HepG2 (cell line): ENCODE measurements around the gene LYPLA2. TPM values are rescaled to one million over a fixed set of nuclear protein-coding genes. Genes with fewer than 3 reads are reported as not detected.

Experiments
- ATF5 ChIP-seq: sonication (generic); formaldehyde crosslinking; IDR thresholded peaks from 2 replicates; pipeline ENCODE4 v1.4.0; 2020; ENCODE audit warnings: mild to moderate bottlenecking, low read depth, missing genetic modification reagents
- ATF6 ChIP-seq: sonication (generic); formaldehyde crosslinking; conservative IDR thresholded peaks from 2 replicates; pipeline ENCODE4 v1.4.0; 2020; ENCODE audit warnings: missing genetic modification reagents
- DR1 ChIP-seq: sonication (generic); formaldehyde crosslinking; IDR thresholded peaks from 2 replicates; pipeline ENCODE4 v1.8.0; 2021; ENCODE audit warnings: mild to moderate bottlenecking, missing genetic modification reagents, inconsistent platforms
- FOXA1 ChIP-seq, 2 experiments: fragments of 450-650 bp in 1 of 2; sonication (generic) in 1 of 2; formaldehyde crosslinking in 1 of 2; IDR thresholded peaks; 2 replicates each; pipeline versions ENCODE4 v1.4.0 to v1.6.1; 2016 to 2020; ENCODE audit warnings: missing genetic modification reagents in 1 of 2
- HDAC1 ChIP-seq: sonication (generic); formaldehyde crosslinking; IDR thresholded peaks from 2 replicates; pipeline ENCODE4 v1.5.1; 2020; ENCODE audit warnings: mild to moderate bottlenecking, missing genetic modification reagents
- ONECUT2 ChIP-seq: sonication (generic); formaldehyde crosslinking; IDR thresholded peaks from 2 replicates; pipeline ENCODE4 v1.4.0; 2020; ENCODE audit warnings: missing genetic modification reagents
- PAX8 ChIP-seq: sonication (generic); formaldehyde crosslinking; IDR thresholded peaks from 2 replicates; pipeline ENCODE4 v1.8.0; 2022; ENCODE audit warnings: mild to moderate bottlenecking, missing genetic modification reagents, borderline replicate concordance
- POLR2AphosphoS5 ChIP-seq: IDR thresholded peaks from 2 replicates; pipeline ENCODE4 v1.6.1; 2012; ENCODE audit warnings: low read depth, low read length
- PRDM15 ChIP-seq: sonication (generic); formaldehyde crosslinking; IDR thresholded peaks from 2 replicates; pipeline ENCODE4 v1.4.0; 2020; ENCODE audit warnings: missing genetic modification reagents
- PRMT3 ChIP-seq: sonication (generic); formaldehyde crosslinking; IDR thresholded peaks from 2 replicates; pipeline ENCODE4 v1.8.1; 2022; ENCODE audit warnings: low read depth, mild to moderate bottlenecking, moderate library complexity, missing genetic modification reagents, borderline replicate concordance
- SMYD3 ChIP-seq: sonication (generic); formaldehyde crosslinking; IDR thresholded peaks from 2 replicates; pipeline ENCODE4 v1.8.1; 2023; ENCODE audit warnings: mild to moderate bottlenecking, missing genetic modification reagents
- SP4 ChIP-seq: sonication (generic); formaldehyde crosslinking; IDR thresholded peaks from 2 replicates; pipeline ENCODE4 v1.8.1; 2023; ENCODE audit warnings: mild to moderate bottlenecking, missing genetic modification reagents
- SYNCRIP ChIP-seq: fragments of 200-400 bp; formaldehyde crosslinking; IDR thresholded peaks from 2 replicates; pipeline ENCODE4 v1.6.1; 2018; ENCODE audit warnings: mild to moderate bottlenecking, low read depth, low read length; ENCODE audit not compliant: insufficient read depth
- TAF15 ChIP-seq: fragments of 200-400 bp; formaldehyde crosslinking; IDR thresholded peaks from one replicate; pipeline ENCODE4 v1.6.1; 2018; ENCODE audit warnings: mild to moderate bottlenecking, low read depth, low read length; ENCODE audit not compliant: poor library complexity, severe bottlenecking
- TOPORS ChIP-seq: sonication (generic); formaldehyde crosslinking; IDR thresholded peaks from 2 replicates; pipeline ENCODE4 v1.8.0; 2023; ENCODE audit warnings: mild to moderate bottlenecking, missing genetic modification reagents
- ZMYM3 ChIP-seq: sonication (generic); formaldehyde crosslinking; IDR thresholded peaks from 2 replicates; pipeline ENCODE4 v1.5.1; 2020; ENCODE audit warnings: mild to moderate bottlenecking, missing genetic modification reagents
- ZNF224 ChIP-seq: sonication (generic); formaldehyde crosslinking; IDR thresholded peaks from 2 replicates; pipeline ENCODE4 v1.5.0; 2020; ENCODE audit warnings: mild to moderate bottlenecking, missing genetic modification reagents
- ZNF260 ChIP-seq: sonication (generic); formaldehyde crosslinking; IDR thresholded peaks from 2 replicates; pipeline ENCODE4 v1.4.0; 2020; ENCODE audit warnings: missing genetic modification reagents, low read depth, mild to moderate bottlenecking, borderline replicate concordance
- ZNF3 ChIP-seq: IDR thresholded peaks from 2 replicates; pipeline ENCODE4 v1.7.0; 2017; ENCODE audit warnings: inconsistent platforms
- ZNF432 ChIP-seq: sonication (generic); formaldehyde crosslinking; IDR thresholded peaks from 2 replicates; pipeline ENCODE4 v1.5.0; 2020; ENCODE audit warnings: missing genetic modification reagents, mild to moderate bottlenecking, borderline replicate concordance
- ZNF598 ChIP-seq: sonication (generic); formaldehyde crosslinking; IDR thresholded peaks from 2 replicates; pipeline ENCODE4 v1.5.1; 2020; ENCODE audit warnings: mild to moderate bottlenecking, missing genetic modification reagents, borderline replicate concordance
- ZNF644 ChIP-seq: IDR thresholded peaks from 2 replicates; pipeline ENCODE4 v1.6.1; 2016; ENCODE audit warnings: low read depth
- ZNF746 ChIP-seq: sonication (generic); formaldehyde crosslinking; IDR thresholded peaks from 2 replicates; pipeline ENCODE4 v1.8.0; 2022; ENCODE audit warnings: mild to moderate bottlenecking, missing genetic modification reagents
- ZNF775 ChIP-seq: sonication (generic); formaldehyde crosslinking; IDR thresholded peaks from 2 replicates; pipeline ENCODE4 v1.4.0; 2020; ENCODE audit warnings: missing genetic modification reagents, mild to moderate bottlenecking, moderate library complexity, borderline replicate concordance
- ZNF841 ChIP-seq: sonication (generic); formaldehyde crosslinking; IDR thresholded peaks from 2 replicates; pipeline ENCODE4 v1.8.1; 2023; ENCODE audit warnings: missing genetic modification reagents, borderline replicate concordance
- ZSCAN25 ChIP-seq: sonication (generic); formaldehyde crosslinking; IDR thresholded peaks from 2 replicates; pipeline ENCODE4 v1.8.0; 2022; ENCODE audit warnings: mild to moderate bottlenecking, missing genetic modification reagents
- polyA plus RNA-seq, 8 experiments: library from polyadenylated mRNA; depleted of rRNA in 3 of 8; stranded (reverse) in 7 of 8; unstranded in 1 of 8; fragments of >200 nt; fragmentation: Illumina TruSeq in 4 of 8; extraction: Trizol in 4 of 8; gene quantifications; 2 replicates each; pipeline versions ENCODE4 v1.2.1 to v1.2.3, GENCODE V29; 2011 to 2016; ENCODE audit warnings: low read depth in 4 of 8, missing spikeins in 1 of 8, mixed read lengths in 1 of 8; ENCODE audit not compliant: insufficient read depth in 1 of 8
- total RNA-seq, 5 experiments: library from RNA; depleted of rRNA; stranded (reverse); fragments of >200 nt; fragmentation: Illumina TruSeq; extraction: Trizol; gene quantifications; 2 replicates each; pipeline ENCODE4 v1.2.3, GENCODE V29; 2016; ENCODE audit warnings: low read depth in 1 of 5

The LYPLA2 gene
- total and polyA plus RNA-seq, 2 of the 13 experiments (the other 11 are each of a cell fraction or from before 2014, with no cell fraction given): 72.1 to 73.2 TPM

- TF ChIP-seq TOPORS (CRISPR knock-in tag): no peak
- 0 out of 2 replicates have a peak, but pooled peaks have one; percentile 47 for TF ChIP-seq ZNF224 (CRISPR knock-in tag)
- TF ChIP-seq ZNF746 (CRISPR knock-in tag): no peak
- no peak for TF ChIP-seq ZNF841 (CRISPR knock-in tag)
- TF ChIP-seq DR1 (CRISPR knock-in tag): no peak
- no peak for TF ChIP-seq ZNF260 (CRISPR knock-in tag)
- no peak for TF ChIP-seq ZNF432 (CRISPR knock-in tag)
- no peak for TF ChIP-seq PRMT3
- TF ChIP-seq POLR2AphosphoS5: no peak
- TF ChIP-seq SMYD3 (CRISPR knock-in tag): no peak
- TF ChIP-seq SP4 (CRISPR knock-in tag): no peak
- no peak for TF ChIP-seq ZNF598
- TF ChIP-seq ATF6 (CRISPR knock-in tag): no peak
- TF ChIP-seq ZNF775 (CRISPR knock-in tag): no peak
- TF ChIP-seq ATF5 (CRISPR knock-in tag): no peak
- no peak for TF ChIP-seq PAX8 (CRISPR knock-in tag)
- TF ChIP-seq SYNCRIP: no peak
- no peak for TF ChIP-seq ZSCAN25 (CRISPR knock-in tag)
- no peak for TF ChIP-seq HDAC1 (CRISPR knock-in tag)
- TF ChIP-seq ZMYM3 (CRISPR knock-in tag): no peak
- no peak for TF ChIP-seq PRDM15 (CRISPR knock-in tag)
- no peak for TF ChIP-seq ZNF644
- no peak for TF ChIP-seq ZNF3 (CRISPR knock-in tag)
- no peak for TF ChIP-seq FOXA1 (IDR thresholded peaks at IDR 0.05)
- no peak for TF ChIP-seq FOXA1 (CRISPR knock-in tag; IDR thresholded peaks at IDR 0.05)
- TF ChIP-seq TAF15: no peak
- TF ChIP-seq ONECUT2 (CRISPR knock-in tag): no peak
Measured at GRCh38 chr1:23809751-23810171, 18.8 kb downstream of the LYPLA2 start (continued).
